GM12878 (cell line): ENCODE results near the gene ADGRG1. TPM values are rescaled to one million over a fixed set of nuclear protein-coding genes. Genes with fewer than 3 reads are reported as not detected.

ENCODE experiments used
- ATF7 ChIP-seq: fragments of 450-650 bp; IDR thresholded peaks from 2 replicates; pipeline ENCODE4 v1.6.1; 2016; ENCODE audit warnings: low read depth, mild to moderate bottlenecking
- CBX3 ChIP-seq: fragments of 200-600 bp; sonication (generic); IDR thresholded peaks from 2 replicates; pipeline ENCODE4 v1.6.1; 2016; ENCODE audit warnings: low read depth, borderline replicate concordance
- CHD1 ChIP-seq: IDR thresholded peaks from 2 replicates; pipeline ENCODE4 v1.6.1; 2012; ENCODE audit warnings: low read depth, low read length, improper control_type of control experiment
- EED ChIP-seq: sonication (generic); IDR thresholded peaks from 2 replicates; pipeline ENCODE4 v1.6.1; 2016; ENCODE audit warnings: antibody characterized with exemption, low read depth
- EP300 ChIP-seq, 2 experiments: fragments of 150-350 bp in 1 of 2; IDR thresholded peaks; 2 replicates each; pipeline ENCODE4 v1.6.1; 2011 to 2012; ENCODE audit warnings: low read depth in 2 of 2, low read length in 2 of 2, borderline replicate concordance in 1 of 2, improper control_type of control experiment in 1 of 2, inconsistent platforms in 1 of 2; ENCODE audit not compliant: control insufficient read depth in 1 of 2
- FOXK2 ChIP-seq: fragments of 450-650 bp; IDR thresholded peaks from 2 replicates; pipeline ENCODE4 v1.6.1; 2017; ENCODE audit warnings: mild to moderate bottlenecking, moderate library complexity
- HDGF ChIP-seq: fragments of 450-650 bp; IDR thresholded peaks from 2 replicates; pipeline ENCODE4 v1.6.1; 2016; ENCODE audit warnings: antibody characterized with exemption
- IRF5 ChIP-seq: fragments of 450-650 bp; IDR thresholded peaks from 2 replicates; pipeline ENCODE4 v1.6.1; 2017; ENCODE audit warnings: borderline replicate concordance
- LARP7 ChIP-seq: fragments of 450-650 bp; IDR thresholded peaks from 2 replicates; pipeline ENCODE4 v1.6.1; 2017; ENCODE audit warnings: mild to moderate bottlenecking
- MEF2A ChIP-seq: IDR thresholded peaks from 2 replicates; pipeline ENCODE4 v1.6.1; 2011; ENCODE audit warnings: low read depth, mild to moderate bottlenecking, low read length, moderate library complexity; ENCODE audit not compliant: insufficient read depth
- MEF2B ChIP-seq: fragments of 450-650 bp; IDR thresholded peaks from 2 replicates; pipeline ENCODE4 v1.6.1; 2018; ENCODE audit warnings: mild to moderate bottlenecking, moderate library complexity; ENCODE audit not compliant: partially characterized antibody, poor library complexity, severe bottlenecking
- NBN ChIP-seq: fragments of 450-650 bp; IDR thresholded peaks from 2 replicates; pipeline ENCODE4 v1.6.1; 2016
- NFIC ChIP-seq: IDR thresholded peaks from 2 replicates; pipeline ENCODE4 v1.6.1; 2012; ENCODE audit warnings: low read depth, mild to moderate bottlenecking, inconsistent platforms, low read length, moderate library complexity
- PAX8 ChIP-seq: fragments of 450-650 bp; IDR thresholded peaks from 2 replicates; pipeline ENCODE4 v1.6.1; 2017; ENCODE audit warnings: mild to moderate bottlenecking, moderate library complexity
- PKNOX1 ChIP-seq: fragments of 450-650 bp; IDR thresholded peaks from 2 replicates; pipeline ENCODE4 v1.6.1; 2016; ENCODE audit warnings: mild to moderate bottlenecking
- RCOR1 ChIP-seq: conservative IDR thresholded peaks from 2 replicates; pipeline ENCODE4 v1.6.1; 2012; ENCODE audit warnings: low read depth, low read length, improper control_type of control experiment
- REST ChIP-seq: IDR thresholded peaks from 2 replicates; pipeline ENCODE4 v1.6.1; 2012; ENCODE audit warnings: mild to moderate bottlenecking, low read depth, low read length
- RUNX3 ChIP-seq: IDR thresholded peaks from 2 replicates; pipeline ENCODE4 v1.6.1; 2012; ENCODE audit warnings: low read length, inconsistent platforms
- SMAD1 ChIP-seq: fragments of 450-650 bp; IDR thresholded peaks from 2 replicates; pipeline ENCODE4 v1.6.1; 2018; ENCODE audit warnings: mild to moderate bottlenecking, low read depth; ENCODE audit not compliant: partially characterized antibody
- SMC3 ChIP-seq: IDR thresholded peaks from 2 replicates; pipeline ENCODE4 v1.6.1; 2011; ENCODE audit warnings: low read length, improper control_type of control experiment, borderline replicate concordance
- SREBF1 ChIP-seq: IDR thresholded peaks from 2 replicates; pipeline ENCODE4 v1.6.1; 2012; ENCODE audit warnings: mild to moderate bottlenecking, low read length
- TCF12 ChIP-seq: IDR thresholded peaks from 2 replicates; pipeline ENCODE4 v1.6.1; 2011; ENCODE audit warnings: low read depth, mild to moderate bottlenecking, low read length
- YY1 ChIP-seq: IDR thresholded peaks from 2 replicates; pipeline ENCODE4 v1.6.1; 2011; ENCODE audit warnings: low read depth, mild to moderate bottlenecking, low read length
- ZNF24 ChIP-seq: fragments of 450-650 bp; IDR thresholded peaks from 2 replicates; pipeline ENCODE4 v1.6.1; 2017; ENCODE audit warnings: antibody characterized with exemption, mild to moderate bottlenecking
- ZNF274 ChIP-seq: IDR thresholded peaks from one replicate; pipeline ENCODE4 v1.8.0; 2011; ENCODE audit not compliant: insufficient read length, insufficient read depth
- ZNF384 ChIP-seq: IDR thresholded peaks from 2 replicates; pipeline ENCODE4 v1.6.1; 2012; ENCODE audit warnings: low read depth, mild to moderate bottlenecking, low read length, improper control_type of control experiment, borderline replicate concordance
- polyA plus RNA-seq, 11 experiments: library from polyadenylated mRNA; depleted of rRNA in 4 of 11; unstranded in 6 of 11; stranded (reverse) in 5 of 11; fragments of >200 nt; fragmentation: Nextera tagmentation in 4 of 11; fragmentation: Illumina TruSeq in 1 of 11; extraction: Ambion mirVana in 4 of 11; extraction: Trizol in 1 of 11; gene quantifications; 1 replicate in 1 of 11; 2 replicates in 10 of 11; pipeline versions ENCODE4 v1.2.1 to v1.2.3, GENCODE V29; 2011 to 2016; ENCODE audit warnings: inconsistent platforms in 2 of 11, missing spikeins in 2 of 11, low read depth in 1 of 11
- total RNA-seq, 4 experiments: library from RNA; depleted of rRNA in 3 of 4; stranded (reverse); fragments of >200 nt in 3 of 4; fragmentation: Illumina TruSeq in 1 of 4; extraction: Trizol in 1 of 4; gene quantifications; 2 replicates each; pipeline versions ENCODE4 v1.2.1 to v1.2.3, GENCODE V29; 2013 to 2021

ADGRG1 gene
- total and polyA plus RNA-seq, 10 of the 15 experiments (the other 5 are each of a cell fraction or from before 2014, with no cell fraction given) = 0.07 to 2.0 (median 0.75) TPM

GRCh38 chr16:57601801-57602478 is 26.5 kb upstream of the ADGRG1 start (continued):
- TF ChIP-seq MEF2A (0 out of 2 replicates have a peak, but pooled peaks have one; percentile 29), YY1 (peak; percentile 40; the same call in 1 of the 2 replicates), CHD1 (no peak), ZNF384 (no peak), PAX8 (no peak), SREBF1 (no peak), NBN (peak; percentile 90), REST (no peak), EED (peak; percentile 85), LARP7 (no peak), CBX3 (no peak), FOXK2 (peak; percentile 42; the same call in 1 of the 2 replicates), SMC3 (no peak; the same call in 1 of the 2 replicates), ZNF24 (no peak), TCF12 (peak; percentile 95), HDGF (no peak), SMAD1 (no peak), RUNX3 (peak; percentile 98), ZNF274 (no peak), EP300 (IDR thresholded peaks at IDR 0.05; ENCODE audit: borderline replicate concordance in 1 of 2, control insufficient read depth in 1 of 2, low read depth in 2 of 2, low read length in 2 of 2) (peak; percentile 86 to 93; a peak in 3 of 4 replicates), ATF7 (peak; percentile 87; the same call in 1 of the 2 replicates), RCOR1 (no peak), NFIC (peak; percentile 96), MEF2B (peak; percentile 98), PKNOX1 (peak; percentile 95), IRF5 (no peak)
